Adrenal gland (tissue), 12 donors: Measurements from ENCODE around the gene C1QB. TPM values are rescaled to one million over a fixed set of nuclear protein-coding genes. Genes with fewer than 3 reads are reported as not detected.

ENCODE experiments used
- DNase-seq, 7 donors: peaks; one replicate each; pipeline ENCODE4 v3.0.0-alpha.2; 2019 to 2020
- H3K27ac ChIP-seq, 5 donors: fragments of 200-600 bp; sonication (generic) in 4 of 5; 1 replicate in 3 of 5; 2 replicates in 2 of 5; pipeline versions ENCODE4 v1.5.1 to v1.8.0; 2016 to 2020; ENCODE audit warnings: mild to moderate bottlenecking in 1 of 5
- H3K27me3 ChIP-seq: fragments of 200-600 bp; 2 replicates; pipeline ENCODE4 v1.8.0; 2021
- H3K36me3 ChIP-seq, 2 donors: fragments of 200-600 bp; replicated peaks in 1 of 2; 1 replicate in 1 of 2; 2 replicates in 1 of 2; pipeline versions ENCODE4 v1.5.1 to v1.8.0; 2018 to 2022
- H3K4me1 ChIP-seq, 2 donors: fragments of 200-600 bp; replicated peaks in 1 of 2; 1 replicate in 1 of 2; 2 replicates in 1 of 2; pipeline versions ENCODE4 v1.5.1 to v1.8.0; 2018 to 2021
- H3K4me3 ChIP-seq, 4 donors: fragments of 200-600 bp; sonication (generic) in 3 of 4; one replicate each; pipeline ENCODE4 v1.5.1; 2016 to 2018
- H3K9me3 ChIP-seq, 3 donors: fragments of 200-600 bp; sonication (generic) in 1 of 3; replicated peaks in 1 of 3; 1 replicate in 2 of 3; 2 replicates in 1 of 3; pipeline versions ENCODE4 v1.5.1 to v1.8.0; 2016 to 2021
- CTCF ChIP-seq, 6 experiments: fragments of 450-650 bp in 4 of 6; fragments of 200-600 bp in 2 of 6; sonication (generic) in 1 of 6; IDR thresholded peaks; 1 replicate in 5 of 6; 2 replicates in 1 of 6; pipeline versions ENCODE4 v1.5.1 to v1.8.0; 2016 to 2021; ENCODE audit warnings: antibody characterized with exemption in 6 of 6, mild to moderate bottlenecking in 2 of 6, moderate library complexity in 1 of 6
- POLR2A ChIP-seq, 2 donors: fragments of 450-650 bp; IDR thresholded peaks; one replicate each; pipeline ENCODE4 v1.6.1; 2017; ENCODE audit warnings: antibody characterized with exemption in 2 of 2, mild to moderate bottlenecking in 2 of 2, moderate library complexity in 1 of 2
- WGBS, 4 donors: extraction: QIAGEN DNeasy Blood & Tissue Kit in 2 of 4; methylation state at CpG; one replicate each; pipeline versions ENCODE4 v1.1.5 to v1.1.7; 2013 to 2017; 5-methylcytosine and 5-hydroxymethylcytosine counted together
- intact Hi-C, 2 donors: fragments of 100-400 bp; cut with DNase I; formaldehyde crosslinking; loops; one replicate each; pipeline versions ENCODE4 v1.14.1 to v1.15.0; 2022 to 2023
- polyA plus RNA-seq, 3 donors: library from polyadenylated mRNA; stranded (reverse); fragments of 200-250 nt in 2 of 3; fragments of 350-450 nt in 1 of 3; fragmentation: Illumina TruSeq in 1 of 3; extraction: RNeasy Lipid Tissue Mini Kit (QIAGEN cat#74804) in 1 of 3; gene quantifications; one replicate each; pipeline ENCODE4 v1.2.3, GENCODE V29; 2013 to 2014
- total RNA-seq, 9 donors: library from RNA; depleted of rRNA in 4 of 9; stranded (reverse); fragments of >200 nt in 4 of 9; fragments of 120-200 nt in 1 of 9; fragmentation: NEBNext Ultra II Directional in 1 of 9; extraction: Animal tissue kit (Norgen Biotek cat#: 25700) in 1 of 9; gene quantifications; one replicate each; pipeline versions ENCODE4 v1.1.0 to v1.2.4, GENCODE V29; 2013 to 2023
- donor health status: healthy with polysubstance abuse.
- donor health status: Bipolar disorder and iron deficiency.
- donor health status: DM: yes; HTN: yes; CAD: no.
- donor health status: DM: no; HTN: no; CAD: no.
- donor health status: DM: no; HTN: no; CAD: no.
- donor health status: DM: yes; HTN: yes; CAD: no.

The C1QB gene
- total and polyA plus RNA-seq, 12 donors = 55.5 to 1,914 (median 529) TPM

DNA sequence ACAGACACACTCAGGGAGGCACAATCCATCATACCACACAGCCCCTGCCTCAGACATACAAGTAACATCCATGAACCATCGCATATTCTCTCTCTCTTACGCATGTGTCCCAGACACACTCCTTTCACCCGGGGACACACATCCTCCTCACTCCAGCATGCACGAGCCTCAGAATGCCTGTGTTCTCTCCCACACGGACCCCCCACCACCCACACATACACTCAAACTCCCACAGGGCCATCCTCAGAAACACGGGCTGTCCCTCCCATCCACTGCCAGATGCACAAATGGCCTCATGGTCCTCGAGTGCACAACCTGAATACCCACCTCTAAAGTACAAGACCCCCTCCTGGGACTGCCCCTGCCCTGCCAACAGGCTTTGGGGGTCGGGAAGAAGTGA is 11.8 kb upstream of the C1QB start:
- Histone ChIP-seq H3K9me3 (no peaks in the 10 kb centered on the region), H3K27me3 (no peaks in the 10 kb centered on the region), H3K4me3 (no peak overlapping the region), H3K27ac (no peak overlapping the region), H3K36me3 (no peaks in the 10 kb centered on the region), H3K4me1 (peaks cover 0 to 7% of the 10 kb centered on the region in 2 donors)
- TF ChIP-seq POLR2A (IDR thresholded peaks at IDR 0.05) = no peak
- no peak for TF ChIP-seq CTCF (IDR thresholded peaks at IDR 0.05)
- 50 to 65% (median 60%) methylated on average over 7 to 8 of the region's 8 CpGs for WGBS, 4 donors
- intact Hi-C loops = loop anchor here (5.0 kb wide), 1 partner anchor 114 kb away; no protein-coding TSS in a partner anchor
- no peak for DNase-seq

- Histone ChIP-seq H3K4me3 (no peak overlapping the region), H3K27ac (peak overlapping the region in 1 of 5 donors; percentile 14), H3K9me3 (no peaks in the 10 kb centered on the region), H3K4me1 (peaks cover 0 to 7% of the 10 kb centered on the region in 2 donors), H3K27me3 (no peaks in the 10 kb centered on the region), H3K36me3 (no peaks in the 10 kb centered on the region)
- 5 to 11% (median 9%) methylated on average over 15 to 18 of the region's 18 CpGs for WGBS, 4 donors
- intact Hi-C loops = loop anchor here (2.0 to 5.0 kb wide), 3 partner anchors 115 to 223 kb away; no protein-coding TSS in a partner anchor
- peak; percentile 77 to 89 (median 86) for DNase-seq
- TF ChIP-seq CTCF (IDR thresholded peaks at IDR 0.05) (peak; percentile 82 to 97 (median 95)), POLR2A (IDR thresholded peaks at IDR 0.05) (no peak)
Observed at GRCh38 chr1:22641906-22642636, 11.0 kb upstream of the C1QB start.

DNA sequence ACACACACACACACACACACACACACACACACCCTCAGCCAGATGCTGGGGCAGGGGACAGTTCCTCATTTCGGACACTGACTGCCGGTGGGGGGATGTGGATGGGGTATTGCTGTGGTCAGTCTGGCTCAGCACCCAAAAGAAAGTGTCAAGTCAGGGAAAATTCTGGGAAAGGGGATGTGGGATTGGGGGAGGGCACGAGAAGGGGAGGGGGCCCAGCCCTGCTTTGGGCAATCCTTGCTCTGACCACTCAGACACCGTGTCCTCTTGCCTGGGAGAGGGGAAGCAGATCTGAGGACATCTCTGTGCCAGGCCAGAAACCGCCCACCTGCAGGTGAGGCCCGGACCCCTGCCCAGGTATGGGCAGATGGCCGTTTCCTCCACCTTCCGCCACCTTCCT is 9.7 kb upstream of the C1QB start, which contains the start of gene C1QC:
Gene C1QC, plus strand, starts transcription at position 253 of the 400 bp plus-strand sequence. CDS start 391 bp downstream, outside the sequence.
- 35 to 80% (median 58%) methylated on average over 3 to 8 of the region's 8 CpGs for whole genome bisulfite sequencing, 4 donors
- intact Hi-C loops = loop anchor here (2.0 to 5.0 kb wide), 3 partner anchors 116 to 225 kb away; no protein-coding TSS in a partner anchor
- Histone ChIP-seq H3K4me3 (peak within 1 kb of the TSS in 1 of 4 donors; percentile 38), H3K4me1 (peaks cover 0 to 7% of the 10 kb centered on the region in 2 donors), H3K9me3 (no peaks in the 10 kb centered on the region), H3K36me3 (no peaks in the 10 kb centered on the region), H3K27ac (peak within 1 kb of the TSS in 4 of 5 donors; percentile 16 to 80 (median 20)), H3K27me3 (no peaks in the 10 kb centered on the region)
- peak; percentile 52 to 83 (median 56) for DNase-seq
- no peak for TF ChIP-seq CTCF (IDR thresholded peaks at IDR 0.05)
- TF ChIP-seq POLR2A (IDR thresholded peaks at IDR 0.05) = no peak

DNA sequence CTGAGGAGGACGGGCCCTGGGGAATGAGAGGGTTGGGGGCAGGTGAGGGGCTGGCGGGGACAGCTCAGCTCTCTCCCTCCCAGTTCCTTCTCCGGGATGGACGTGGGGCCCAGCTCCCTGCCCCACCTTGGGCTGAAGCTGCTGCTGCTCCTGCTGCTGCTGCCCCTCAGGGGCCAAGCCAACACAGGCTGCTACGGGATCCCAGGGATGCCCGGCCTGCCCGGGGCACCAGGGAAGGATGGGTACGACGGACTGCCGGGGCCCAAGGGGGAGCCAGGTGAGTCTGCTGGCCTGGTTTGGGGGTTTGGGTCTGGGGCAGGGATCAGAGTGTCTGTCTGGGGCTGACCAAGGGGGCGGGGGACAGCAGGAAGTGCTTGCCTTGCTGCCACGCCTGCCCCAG is 9.1 kb upstream of the C1QB start:
- no peaks in the 10 kb centered on the region for H3K36me3 ChIP-seq
- H3K9me3 ChIP-seq = no peaks in the 10 kb centered on the region
- 69 to 77% (median 73%) methylated on average over 7 to 12 of the region's 12 CpGs for WGBS, 4 donors
- DNase-seq = no peak
- no peaks in the 10 kb centered on the region for H3K27me3 ChIP-seq
- peak overlapping the region in 4 of 5 donors; percentile 16 to 80 (median 20) for H3K27ac ChIP-seq
- H3K4me1 ChIP-seq = peaks cover 0 to 7% of the 10 kb centered on the region in 2 donors
- intact Hi-C loops = loop anchor here (2.0 to 5.0 kb wide), 3 partner anchors 117 to 225 kb away; no protein-coding TSS in a partner anchor
- TF ChIP-seq POLR2A (IDR thresholded peaks at IDR 0.05) (no peak), CTCF (IDR thresholded peaks at IDR 0.05) (no peak)
- peak overlapping the region in 1 of 4 donors; percentile 38 for H3K4me3 ChIP-seq
